Gastroesophageal sphincter (tissue), 4 donors: Measurements from ENCODE around the gene LRIG1. TPM values are rescaled to one million over a fixed set of nuclear protein-coding genes. Genes with fewer than 3 reads are reported as not detected.

Experiments used
- ATAC-seq: fragments of 150-250 bp; one replicate; pipeline ENCODE4 v1.9.1; 2016; ENCODE audit warnings: mild to moderate bottlenecking, moderate library complexity
- H3K27ac ChIP-seq, 4 donors: fragments of 200-600 bp; sonication (generic) in 3 of 4; 1 replicate in 3 of 4; 2 replicates in 1 of 4; pipeline ENCODE4 v1.5.1; 2016 to 2019
- H3K27me3 ChIP-seq: fragments of 200-600 bp; sonication (generic); one replicate; pipeline ENCODE4 v1.5.1; 2019
- H3K36me3 ChIP-seq, 2 donors: fragments of 200-600 bp; sonication (generic); one replicate each; pipeline ENCODE4 v1.5.1; 2019; ENCODE audit warnings: control low read depth in 1 of 2
- H3K4me1 ChIP-seq, 3 donors: fragments of 200-600 bp; sonication (generic); 1 replicate in 2 of 3; 2 replicates in 1 of 3; pipeline ENCODE4 v1.5.1; 2016 to 2019; ENCODE audit warnings: control low read depth in 2 of 3
- H3K4me3 ChIP-seq, 2 donors: fragments of 200-600 bp; sonication (generic); one replicate each; pipeline ENCODE4 v1.5.1; 2019; ENCODE audit warnings: mild to moderate bottlenecking in 1 of 2, moderate library complexity in 1 of 2
- H3K9me3 ChIP-seq, 3 donors: fragments of 200-600 bp; sonication (generic); one replicate each; pipeline ENCODE4 v1.5.1; 2017 to 2019; ENCODE audit warnings: control low read depth in 2 of 3
- EP300 ChIP-seq: sonication (generic); formaldehyde crosslinking; IDR thresholded peaks from one replicate; pipeline ENCODE4 v1.6.1; 2017; ENCODE audit warnings: antibody characterized with exemption, mild to moderate bottlenecking
- POLR2A ChIP-seq, 2 donors: fragments of 450-650 bp; IDR thresholded peaks; one replicate each; pipeline ENCODE4 v1.6.1; 2017; ENCODE audit warnings: antibody characterized with exemption in 2 of 2, mild to moderate bottlenecking in 2 of 2, moderate library complexity in 1 of 2
- POLR2AphosphoS5 ChIP-seq: sonication (generic); formaldehyde crosslinking; IDR thresholded peaks from one replicate; pipeline ENCODE4 v1.6.1; 2017; ENCODE audit warnings: antibody characterized with exemption
- WGBS, 2 donors: methylation state at CpG; one replicate each; pipeline ENCODE4 v1.1.5; 2018; ENCODE audit warnings: low coverage in 1 of 2; 5-methylcytosine and 5-hydroxymethylcytosine counted together
- total RNA-seq, 4 donors: library from RNA; depleted of rRNA; stranded (reverse); fragments of >200 nt; gene quantifications; one replicate each; pipeline ENCODE4 v1.1.0, GENCODE V29; 2016
- TF ChIP-seq, protein P1 (sequence below), 4 experiments: fragments of 200-600 bp in 2 of 4; fragments of 450-650 bp in 2 of 4; sonication (generic) in 1 of 4; IDR thresholded peaks; one replicate each; pipeline ENCODE4 v1.5.1; 2017 to 2019; ENCODE audit warnings: antibody characterized with exemption in 4 of 4, mild to moderate bottlenecking in 2 of 4, moderate library complexity in 2 of 4

LRIG1 gene
- total RNA-seq, 4 donors from 2014 or later, result 104 to 217 (median 157) TPM

DNA sequence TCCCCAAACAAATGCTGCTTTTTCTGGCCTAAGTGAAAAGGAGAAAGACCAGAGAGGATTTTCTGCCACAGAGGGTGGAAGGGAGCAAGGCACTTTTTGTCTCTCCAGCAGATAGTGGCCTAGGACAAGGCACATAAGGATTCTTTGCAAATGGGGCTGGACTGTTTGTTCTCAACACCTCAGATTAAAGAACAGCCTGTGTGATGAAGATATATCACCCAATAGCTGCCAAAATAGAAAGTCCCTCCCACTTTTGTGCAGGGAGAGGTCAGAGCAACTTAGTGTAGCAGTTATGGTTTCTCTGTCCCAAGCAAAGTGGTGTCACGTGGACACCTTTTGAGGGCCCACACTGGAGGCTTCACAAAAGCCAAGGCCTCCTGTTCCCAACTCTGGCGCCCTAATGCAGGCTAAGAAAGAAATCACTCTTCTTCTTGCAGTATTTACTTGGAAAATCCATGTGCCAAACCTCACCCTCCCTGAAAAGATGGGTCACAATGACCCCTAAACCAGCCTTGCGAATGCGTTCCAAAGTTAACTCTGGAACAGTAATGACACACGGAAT is 84.9 kb downstream of the LRIG1 start:
- Histone ChIP-seq H3K27me3 (no peaks in the 10 kb centered on the region), H3K9me3 (no peaks in the 10 kb centered on the region), H3K36me3 (peaks cover 0 to 43% of the 10 kb centered on the region in 2 donors), H3K4me3 (no peak overlapping the region), H3K4me1 (peaks cover 3 to 100% (median 30%) of the 10 kb centered on the region in 3 donors), H3K27ac (peak overlapping the region; percentile 35 to 82 (median 62))
- TF ChIP-seq POLR2AphosphoS5 (peak; percentile 38), EP300 (no peak)
- 30 to 35% methylated on average over 5 of the region's 5 CpGs for WGBS, 2 donors
- ATAC-seq, result peak; percentile 38

GRCh38 chr3:66414846-66415245 is 86.0 kb downstream of the LRIG1 start:
- no peak for ATAC-seq
- Histone ChIP-seq H3K9me3 (no peaks in the 10 kb centered on the region), H3K4me1 (peaks cover 3 to 100% (median 30%) of the 10 kb centered on the region in 3 donors), H3K36me3 (peaks cover 0 to 49% of the 10 kb centered on the region in 2 donors), H3K4me3 (no peak overlapping the region), H3K27me3 (no peaks in the 10 kb centered on the region), H3K27ac (peak overlapping the region; percentile 35 to 82 (median 62))
- no peak for TF ChIP-seq POLR2A (IDR thresholded peaks at IDR 0.05)
- TF ChIP-seq POLR2AphosphoS5, result peak; percentile 43
- 100% methylated on average over 1 of the region's 5 CpGs; no CpG with 5 or more reads in 1 of the 2 donors for WGBS, 2 donors

GRCh38 chr3:66413151-66413751 is 87.6 kb downstream of the LRIG1 start:
- TF ChIP-seq POLR2A (IDR thresholded peaks at IDR 0.05), result no peak
- TF ChIP-seq, protein P1, sequence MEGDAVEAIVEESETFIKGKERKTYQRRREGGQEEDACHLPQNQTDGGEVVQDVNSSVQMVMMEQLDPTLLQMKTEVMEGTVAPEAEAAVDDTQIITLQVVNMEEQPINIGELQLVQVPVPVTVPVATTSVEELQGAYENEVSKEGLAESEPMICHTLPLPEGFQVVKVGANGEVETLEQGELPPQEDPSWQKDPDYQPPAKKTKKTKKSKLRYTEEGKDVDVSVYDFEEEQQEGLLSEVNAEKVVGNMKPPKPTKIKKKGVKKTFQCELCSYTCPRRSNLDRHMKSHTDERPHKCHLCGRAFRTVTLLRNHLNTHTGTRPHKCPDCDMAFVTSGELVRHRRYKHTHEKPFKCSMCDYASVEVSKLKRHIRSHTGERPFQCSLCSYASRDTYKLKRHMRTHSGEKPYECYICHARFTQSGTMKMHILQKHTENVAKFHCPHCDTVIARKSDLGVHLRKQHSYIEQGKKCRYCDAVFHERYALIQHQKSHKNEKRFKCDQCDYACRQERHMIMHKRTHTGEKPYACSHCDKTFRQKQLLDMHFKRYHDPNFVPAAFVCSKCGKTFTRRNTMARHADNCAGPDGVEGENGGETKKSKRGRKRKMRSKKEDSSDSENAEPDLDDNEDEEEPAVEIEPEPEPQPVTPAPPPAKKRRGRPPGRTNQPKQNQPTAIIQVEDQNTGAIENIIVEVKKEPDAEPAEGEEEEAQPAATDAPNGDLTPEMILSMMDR (IDR thresholded peaks at IDR 0.05), result no peak
- no peak for TF ChIP-seq EP300
- no peak for TF ChIP-seq POLR2AphosphoS5
- H3K4me3 ChIP-seq, result no peak overlapping the region
- peaks cover 3 to 100% (median 19%) of the 10 kb centered on the region in 3 donors for H3K4me1 ChIP-seq
- H3K27ac ChIP-seq, result peak overlapping the region in 3 of 4 donors; percentile 56 to 82 (median 80)
- H3K9me3 ChIP-seq, result no peaks in the 10 kb centered on the region
- H3K36me3 ChIP-seq, result peaks cover 0 to 59% of the 10 kb centered on the region in 2 donors
- WGBS, 2 donors, result 40% methylated on average over 1 of the region's 7 CpGs; no CpG with 5 or more reads in 1 of the 2 donors
- ATAC-seq, result no peak
- no peaks in the 10 kb centered on the region for H3K27me3 ChIP-seq

DNA sequence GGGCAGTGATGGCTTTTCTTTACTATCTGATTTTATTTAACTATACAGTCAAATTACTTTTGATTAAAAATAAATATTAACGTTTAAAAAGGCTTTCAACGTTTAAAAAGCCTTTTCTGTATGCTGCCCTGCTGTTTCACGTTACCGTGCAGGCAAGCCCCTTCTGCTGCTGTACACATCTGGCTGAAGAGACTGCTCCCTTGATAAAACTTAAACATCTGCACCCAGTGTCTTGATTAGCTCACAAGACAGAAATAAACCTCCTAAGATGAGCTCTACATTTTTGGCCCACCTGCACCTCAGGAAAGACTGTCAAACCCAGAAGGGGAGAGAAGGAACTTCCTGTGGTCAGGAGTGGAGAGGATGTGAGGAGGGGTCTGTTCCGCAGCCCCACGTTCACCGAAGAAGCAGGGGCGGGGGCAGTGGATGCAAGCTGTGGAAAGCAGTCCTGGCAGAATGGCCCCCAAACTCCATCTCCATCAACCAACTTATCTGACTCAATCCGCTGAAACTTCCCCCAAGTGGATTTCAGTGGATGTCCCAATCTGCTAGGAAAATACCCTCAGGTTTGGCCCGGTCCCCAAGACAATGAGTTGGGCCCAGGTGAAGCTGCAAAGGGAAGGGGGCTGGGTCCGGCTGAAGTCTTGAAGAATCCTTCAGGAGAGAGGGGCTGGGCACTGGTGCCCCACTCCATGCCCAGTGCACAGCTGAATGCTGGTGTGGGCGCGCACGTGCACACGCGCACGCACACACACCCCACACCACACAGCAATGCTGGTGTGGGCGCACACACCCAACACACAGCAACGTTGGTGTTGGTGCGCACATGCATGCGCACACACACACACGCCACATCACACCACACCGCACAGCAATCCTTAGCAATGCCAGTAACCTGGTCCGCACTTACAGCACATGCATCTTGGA is 88.6 kb downstream of the LRIG1 start:
- TF ChIP-seq, protein P1 (IDR thresholded peaks at IDR 0.05), result no peak
- TF ChIP-seq POLR2A (IDR thresholded peaks at IDR 0.05) (no peak), POLR2AphosphoS5 (no peak), EP300 (no peak)
- no peak overlapping the region for H3K4me3 ChIP-seq
- peaks cover 3 to 100% (median 23%) of the 10 kb centered on the region in 3 donors for H3K4me1 ChIP-seq
- no peak for ATAC-seq
- no peaks in the 10 kb centered on the region for H3K27me3 ChIP-seq
- H3K36me3 ChIP-seq, result peaks cover 0 to 66% of the 10 kb centered on the region in 2 donors
- peak overlapping the region in 3 of 4 donors; percentile 56 to 82 (median 80) for H3K27ac ChIP-seq
- H3K9me3 ChIP-seq, result no peaks in the 10 kb centered on the region
- WGBS, 2 donors, result 61 to 66% methylated on average over 7 to 11 of the region's 24 CpGs

DNA sequence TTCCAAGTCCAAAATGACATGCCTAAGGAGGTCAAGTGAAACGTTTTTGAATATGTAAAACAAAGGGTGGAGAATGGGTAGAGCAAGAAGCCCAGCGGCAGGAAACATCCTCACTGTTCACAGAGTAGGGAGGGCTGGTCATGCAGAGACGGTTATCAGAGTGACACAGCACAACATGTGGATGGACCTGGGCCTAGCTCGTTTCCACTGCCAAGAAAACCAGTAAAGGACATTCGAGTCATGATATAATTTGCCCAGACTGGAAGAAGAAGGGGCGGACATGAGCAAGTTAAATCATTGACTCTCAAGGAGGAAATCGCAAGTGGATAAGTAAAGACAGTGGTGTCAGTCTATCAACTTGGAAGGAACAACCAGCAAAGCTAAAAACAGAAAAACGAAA is 89.3 kb downstream of the LRIG1 start:
- peak overlapping the region in 3 of 4 donors; percentile 45 to 82 (median 80) for H3K27ac ChIP-seq
- ATAC-seq, result no peak
- H3K36me3 ChIP-seq, result peaks cover 0 to 71% of the 10 kb centered on the region in 2 donors
- TF ChIP-seq EP300 (no peak), POLR2AphosphoS5 (peak; percentile 29)
- TF ChIP-seq, protein P1 (IDR thresholded peaks at IDR 0.05), result no peak
- H3K9me3 ChIP-seq, result no peaks in the 10 kb centered on the region
- H3K4me1 ChIP-seq, result peaks cover 5 to 100% (median 23%) of the 10 kb centered on the region in 3 donors
- WGBS, 2 donors, result 45 to 49% methylated on average over 6 to 7 of the region's 8 CpGs
- no peak overlapping the region for H3K4me3 ChIP-seq
- no peaks in the 10 kb centered on the region for H3K27me3 ChIP-seq
